ENCODE measurements around the gene CUBN. TPM values are rescaled to one million over a fixed set of nuclear protein-coding genes. Genes with fewer than 3 reads are reported as not detected.

The CUBN gene
- total and polyA plus RNA-seq, 9 of the 15 experiments (the other 6 are each of a cell fraction or from before 2014, with no cell fraction given), result 0.04 to 0.33 (median 0.09) TPM

DNA sequence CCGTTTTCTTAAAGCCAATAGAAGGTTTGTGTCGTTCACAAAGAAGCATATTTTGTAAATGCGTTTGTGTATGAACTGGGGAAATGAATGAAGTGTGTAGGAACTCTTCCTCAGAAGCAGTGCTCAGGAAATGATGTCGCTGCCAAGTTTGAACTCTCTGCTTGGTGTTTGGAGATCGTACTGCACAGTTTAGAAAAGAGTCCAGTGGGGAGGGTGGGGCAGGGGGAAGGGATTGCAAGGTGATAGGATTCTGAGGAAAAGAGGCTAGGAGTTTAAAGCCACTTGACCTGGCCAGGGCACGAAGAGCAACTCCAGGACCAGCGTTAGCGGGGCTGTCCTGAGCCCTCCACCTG is 122.2 kb downstream of the CUBN start:
- H3K9me1 ChIP-seq (ENCODE audit: control insufficient read depth, insufficient read depth, low read length), result no peaks in the 10 kb centered on the region
- TF ChIP-seq MEF2D (tag; conservative IDR thresholded peaks at IDR 0.05; ENCODE audit: low read depth) (no peak), FOXM1 (IDR thresholded peaks at IDR 0.05; ENCODE audit: low read depth) (no peak), FOXM1 (CRISPR knock-in tag; IDR thresholded peaks at IDR 0.05; ENCODE audit: low read depth) (no peak), ZNF316 (IDR thresholded peaks at IDR 0.05) (no peak), NR2C1 (IDR thresholded peaks at IDR 0.05) (no peak), NR2C1 (tag; IDR thresholded peaks at IDR 0.05) (no peak), DNMT1 (IDR thresholded peaks at IDR 0.05) (no peak), ZC3H4 (CRISPR knock-in tag; IDR thresholded peaks at IDR 0.05; ENCODE audit: borderline replicate concordance) (no peak), CSDE1 (IDR thresholded peaks at IDR 0.05) (no peak), HDGF (IDR thresholded peaks at IDR 0.05) (no peak)
- no peaks in the 10 kb centered on the region; a peak in 2 of 5 replicates for H3K4me1 ChIP-seq (replicated peaks in 1 of 2; ENCODE audit: control insufficient read depth in 2 of 2, insufficient read depth in 2 of 2, low read length in 2 of 2)
- FAIRE-seq (no peak), ATAC-seq (no peak; the same call in 2 of the 3 replicates), DNase-seq (ENCODE audit: extremely low read depth in 1 of 4, low spot score in 3 of 4) (no peak)
- no peak overlapping the region for H3K4me2 ChIP-seq (ENCODE audit: insufficient read depth, low read length)
- in situ Hi-C loops (cut with MboI), result no loop called here
- H3K79me2 ChIP-seq (ENCODE audit: control insufficient read depth, insufficient read depth, low read length), result no peaks in the 10 kb centered on the region
- no peak overlapping the region for H2AFZ ChIP-seq (ENCODE audit: low read depth, low read length)
- H3K9ac ChIP-seq (ENCODE audit: insufficient read depth in 1 of 2, low read depth in 2 of 2, low read length in 2 of 2), result no peak overlapping the region
- no peaks in the 10 kb centered on the region for H3K36me3 ChIP-seq (ENCODE audit: control insufficient read depth, insufficient read depth, low read length)
- 0 out of 5 replicates have a peak, but pooled peaks cover 0 to 5% of the 10 kb centered on the region in 2 experiments for H3K27me3 ChIP-seq (ENCODE audit: control insufficient read depth in 2 of 2, insufficient read depth in 2 of 2, low read length in 2 of 2)
- intact Hi-C loops (cut with micrococcal nuclease), result no loop called here
- WGBS (ENCODE audit: insufficient coverage, low coverage, missing lambda C conversion rate), result 23% methylated on average over 8 of the region's 8 CpGs
- no TSS peak for BruUV-seq (replicated peaks)
- H4K20me1 ChIP-seq (replicated peaks; ENCODE audit: control insufficient read depth, insufficient read depth, low read length), result no peaks in the 10 kb centered on the region
- H3K4me3 ChIP-seq, result no peak overlapping the region
- CTCF ChIA-PET (ENCODE audit: low intra/inter-chr PET ratio), result no interaction called here
- H3K27ac ChIP-seq (ENCODE audit: extremely low read depth, low read depth, low read length), result no peak overlapping the region
- POLR2A ChIA-PET, result no interaction called here
- no peaks in the 10 kb centered on the region; the same call in 1 of the 2 replicates for H3K9me3 ChIP-seq (replicated peaks; ENCODE audit: control insufficient read depth, insufficient read depth, low read depth, low read length)

Data from K562 (cell line).